Activated CD4-positive, alpha-beta T cell treated with anti-CD3 and anti-CD28 coated beads, Interleukin-2, amount 50 U/mL, for 24 hours (primary cell): ENCODE measurements around the gene KMO.

Experiments
- DNase-seq, 2 donors: peaks; one replicate each; pipeline ENCODE4 v3.0.0-alpha.2; 2020; ENCODE audit warnings: low read depth in 1 of 2, low spot score in 1 of 2

The KMO gene

GRCh38 chr1:241645199-241645598 lies 113.0 kb downstream of the KMO start:
- no peak for DNase-seq
